Right renal pelvis (tissue), 4 donors: Measurements from ENCODE around the gene MTF2. TPM values are rescaled to one million over a fixed set of nuclear protein-coding genes. Genes with fewer than 3 reads are reported as not detected.

Experiments
- DNase-seq, 4 donors: peaks; one replicate each; pipeline ENCODE4 v3.0.0-alpha.2; 2013; ENCODE audit warnings: low read depth in 4 of 4, low spot score in 3 of 4, missing footprints in 1 of 4
- polyA plus RNA-seq, 4 donors: library from polyadenylated mRNA; unstranded; fragments of 120-200 nt; gene quantifications; one replicate each; pipeline ENCODE4 v1.2.1, GENCODE V29; 2013; ENCODE audit not compliant: insufficient read length in 4 of 4

The MTF2 gene
- polyA plus RNA-seq, 4 donors, result 39.2 to 51.2 (median 45.9) TPM

GRCh38 chr1:93081716-93082115 lies 2.6 kb downstream of the MTF2 start:
- no peak for DNase-seq

GRCh38 chr1:93082313-93082712 lies 3.2 kb downstream of the MTF2 start:
- no peak for DNase-seq

DNA sequence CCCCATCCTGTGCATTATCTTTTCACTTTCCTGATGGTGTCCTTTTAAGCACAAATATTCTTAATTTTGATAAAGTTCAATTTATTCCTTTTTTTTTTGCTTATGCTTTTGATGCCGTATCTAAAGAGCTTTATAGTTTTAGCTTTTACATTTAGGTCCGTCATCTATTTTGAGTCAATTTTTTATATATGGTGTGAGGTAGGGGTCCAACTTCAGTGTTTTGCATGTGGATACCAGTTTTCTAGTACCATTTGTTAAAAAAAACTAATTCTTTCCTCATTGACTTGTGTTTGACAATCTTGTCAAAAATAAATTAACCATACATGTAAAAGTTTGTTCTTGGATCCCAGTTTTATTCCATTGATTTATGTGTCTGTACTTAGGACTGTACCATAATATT lies 4.9 kb downstream of the MTF2 start:
- DNase-seq, result no peak

DNA sequence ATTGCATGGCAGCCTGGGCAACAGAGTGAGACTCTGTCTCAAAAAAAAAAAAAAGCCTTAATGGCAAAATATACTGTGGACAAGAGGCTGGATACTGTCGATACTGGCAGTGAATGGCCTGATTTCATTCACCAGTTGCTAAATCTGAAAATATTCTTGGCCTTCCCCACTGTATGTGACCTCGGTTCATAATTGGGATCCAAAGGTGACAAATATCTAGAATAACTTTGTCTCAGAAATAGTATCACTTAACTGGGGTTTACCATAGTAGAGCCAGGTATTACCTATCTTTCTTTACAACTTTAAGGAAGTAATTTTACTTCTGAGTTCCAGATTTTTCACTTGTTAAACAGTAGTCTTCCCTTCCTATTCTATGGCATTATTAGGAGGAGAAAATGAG lies 8.4 kb downstream of the MTF2 start:
- DNase-seq, result no peak

DNA sequence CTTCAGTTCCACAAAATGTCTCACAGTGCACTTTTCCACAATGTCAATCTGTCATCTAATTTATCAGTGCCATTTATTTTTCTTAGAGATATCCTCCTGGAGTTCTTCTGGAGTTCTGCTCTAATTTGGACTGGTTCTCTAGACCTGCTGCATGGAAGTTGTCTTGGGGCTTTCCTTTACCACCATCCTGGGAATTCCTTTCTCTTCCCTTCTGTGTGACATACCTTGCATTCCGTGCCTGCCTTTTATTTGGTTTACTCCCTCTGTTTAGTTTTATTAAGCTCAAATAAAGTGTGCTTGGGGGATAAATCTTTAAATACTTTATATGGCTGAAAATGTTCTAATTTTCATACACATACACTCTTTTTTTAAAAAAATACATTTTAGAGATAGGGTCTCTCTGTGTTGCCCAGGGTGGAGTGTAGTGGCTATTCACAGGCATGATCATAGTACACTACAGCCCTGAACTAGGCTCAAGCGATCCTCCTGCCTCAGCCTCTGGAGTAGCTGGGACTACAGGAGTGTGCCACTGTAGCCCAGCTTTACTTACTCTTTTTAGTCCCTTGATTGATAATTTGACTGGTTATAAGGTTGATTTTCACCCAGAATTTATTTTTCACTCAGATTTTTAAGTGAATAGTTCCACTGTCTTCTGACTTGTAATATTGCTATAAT lies 14.4 kb downstream of the MTF2 start:
- no peak for DNase-seq

DNA sequence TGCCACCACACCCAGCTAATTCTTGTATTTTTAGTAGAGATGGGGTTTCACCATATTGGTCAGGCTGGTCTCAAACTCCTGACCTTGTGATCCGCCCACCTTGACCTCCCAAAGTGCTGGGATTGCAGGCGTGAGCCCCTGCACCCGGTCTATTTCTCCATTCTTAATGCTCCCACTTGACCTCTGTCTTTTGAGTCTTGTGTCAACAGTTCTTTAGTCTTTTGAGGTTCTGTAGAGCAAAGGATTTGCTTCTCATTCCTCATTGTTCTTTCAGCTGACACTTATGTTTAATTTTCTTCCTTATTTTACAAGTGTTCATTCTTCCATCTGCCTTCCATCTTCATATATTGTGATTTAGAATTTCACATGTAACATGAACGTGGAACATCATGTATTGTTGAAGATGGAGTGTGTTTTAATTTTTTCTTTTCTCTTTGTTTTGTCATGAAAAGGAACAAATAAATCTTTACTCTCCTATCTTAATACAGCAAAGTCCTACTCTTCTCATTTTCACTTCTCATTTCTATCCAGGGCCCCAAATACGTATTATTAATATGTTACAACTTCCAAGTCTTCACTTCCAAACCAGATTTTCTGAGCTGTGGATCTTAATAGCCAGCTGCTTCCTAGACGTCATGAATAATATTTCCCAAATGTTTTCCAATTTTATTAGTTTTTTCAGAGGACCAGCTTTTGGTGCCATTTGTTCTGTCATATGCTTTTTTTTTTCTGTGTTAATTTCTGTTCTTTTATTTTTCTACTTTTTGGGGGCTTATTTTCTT lies 16.9 kb downstream of the MTF2 start:
- no peak for DNase-seq

DNA sequence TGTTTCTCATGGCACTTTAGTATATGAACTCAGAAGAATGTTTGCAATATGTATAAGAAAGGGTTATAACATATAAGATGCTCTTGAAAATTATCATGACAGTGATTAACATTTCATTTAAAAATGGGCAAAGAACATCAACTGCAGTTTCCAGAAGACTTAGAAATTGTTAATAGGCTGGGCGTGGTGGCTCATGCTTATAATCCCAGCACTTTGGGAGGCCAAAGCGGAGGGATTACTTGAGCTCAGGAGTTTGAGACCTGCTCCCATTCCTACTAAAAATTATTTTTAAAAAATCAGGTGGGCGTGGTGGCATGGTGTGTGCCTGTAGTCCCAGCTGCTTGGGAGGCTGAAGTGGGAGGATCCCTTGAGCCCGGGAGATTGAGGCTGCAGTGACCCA lies 23.1 kb downstream of the MTF2 start:
- no peak for DNase-seq

- DNase-seq, result no peak
Observed at GRCh38 chr1:93106226-93106625, 27.1 kb downstream of the MTF2 start.

DNA sequence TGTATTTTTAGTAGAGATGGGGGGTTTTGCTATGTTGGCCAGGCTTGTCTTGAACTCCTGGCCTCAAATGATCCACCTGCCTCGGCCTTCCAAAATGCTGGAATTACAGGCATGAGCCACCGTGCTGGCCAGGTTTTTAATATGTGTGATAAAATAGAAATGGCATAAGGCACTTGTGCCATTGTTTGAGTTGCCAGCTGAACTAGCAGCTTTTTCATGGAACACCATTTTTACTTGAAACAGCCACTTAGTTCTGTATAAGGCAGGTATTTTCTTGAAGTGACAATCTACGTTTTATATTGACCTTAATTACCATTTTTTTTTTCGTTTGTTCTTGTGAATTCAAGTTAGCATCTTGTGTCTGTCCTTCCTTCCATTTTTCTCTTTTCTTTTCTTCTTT lies 28.3 kb downstream of the MTF2 start:
- DNase-seq, result no peak

DNA sequence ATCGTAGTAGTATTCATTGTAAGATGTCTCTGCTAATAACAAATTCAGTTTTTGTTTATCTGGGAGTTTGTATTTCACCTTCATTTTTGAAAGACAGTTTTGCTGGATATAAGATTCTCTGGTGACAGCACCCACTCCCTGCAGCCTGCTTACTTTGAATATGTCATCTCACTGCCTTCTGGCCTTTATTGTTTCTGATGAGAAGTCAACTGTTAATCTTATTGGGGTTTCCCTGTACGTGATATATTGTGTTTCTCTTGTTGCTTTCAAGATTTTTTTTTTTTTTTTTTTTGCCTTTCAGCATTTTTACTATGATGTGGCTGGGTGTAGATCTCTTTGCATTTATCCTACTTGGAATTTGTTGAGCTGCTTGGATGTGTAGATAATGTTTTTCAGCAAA lies 29.3 kb downstream of the MTF2 start:
- DNase-seq, result no peak

GRCh38 chr1:93109578-93109977 lies 30.5 kb downstream of the MTF2 start:
- DNase-seq, result no peak

- DNase-seq, result no peak
Observed at GRCh38 chr1:93111065-93111464, 32.0 kb downstream of the MTF2 start.

- DNase-seq, result no peak
Observed at GRCh38 chr1:93111561-93111960, 32.5 kb downstream of the MTF2 start.

DNA sequence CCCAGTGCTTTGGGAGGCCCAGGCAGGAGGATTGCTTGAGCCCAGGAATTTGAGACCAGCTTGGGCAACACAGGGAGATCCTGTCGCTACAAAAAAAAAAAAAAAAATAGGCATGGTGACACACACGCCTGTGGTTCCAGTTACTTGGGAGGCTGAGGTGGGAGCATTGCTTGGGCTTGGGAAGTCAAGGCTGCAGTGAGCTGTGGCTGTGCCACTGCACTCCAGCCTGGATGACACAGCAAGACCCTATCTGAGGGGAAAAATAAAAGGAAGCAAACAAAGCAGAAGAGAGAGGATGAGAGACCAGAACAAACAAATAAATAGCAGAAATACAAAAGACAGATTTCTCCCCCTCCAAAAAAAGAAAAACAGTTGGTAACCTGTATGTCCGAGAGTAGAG lies 34.0 kb downstream of the MTF2 start:
- DNase-seq, result no peak

GRCh38 chr1:93114391-93114790 lies 35.3 kb downstream of the MTF2 start:
- DNase-seq, result no peak

GRCh38 chr1:93120614-93121013 lies 41.5 kb downstream of the MTF2 start:
- no peak for DNase-seq

DNA sequence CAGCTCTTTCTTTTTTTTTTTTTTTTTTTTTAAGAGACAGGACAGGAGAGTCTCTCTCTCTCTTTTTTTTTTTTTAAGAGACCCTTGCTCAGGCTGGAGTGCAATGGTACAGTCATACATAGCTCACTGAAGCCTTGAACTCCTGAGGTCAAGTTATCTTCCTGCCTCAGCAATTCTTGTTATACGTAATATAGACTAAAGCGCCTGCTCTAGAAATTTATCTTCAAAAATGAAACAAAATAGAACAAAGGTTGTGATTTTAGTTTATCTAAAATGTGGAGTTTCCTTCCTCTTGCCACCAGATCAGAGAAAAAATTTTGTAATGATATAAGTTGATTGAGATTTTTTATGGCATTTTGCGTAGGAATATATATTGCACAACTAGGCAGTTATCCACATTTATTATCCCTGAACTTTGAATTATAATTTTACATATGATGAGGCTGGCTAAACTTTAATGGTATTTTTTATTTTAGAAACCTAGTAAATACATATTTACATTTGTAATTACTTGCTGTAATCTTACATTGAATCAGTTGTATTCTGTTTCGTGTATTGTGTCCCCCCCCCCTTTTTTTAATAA lies 44.2 kb downstream of the MTF2 start:
- DNase-seq, result no peak

DNA sequence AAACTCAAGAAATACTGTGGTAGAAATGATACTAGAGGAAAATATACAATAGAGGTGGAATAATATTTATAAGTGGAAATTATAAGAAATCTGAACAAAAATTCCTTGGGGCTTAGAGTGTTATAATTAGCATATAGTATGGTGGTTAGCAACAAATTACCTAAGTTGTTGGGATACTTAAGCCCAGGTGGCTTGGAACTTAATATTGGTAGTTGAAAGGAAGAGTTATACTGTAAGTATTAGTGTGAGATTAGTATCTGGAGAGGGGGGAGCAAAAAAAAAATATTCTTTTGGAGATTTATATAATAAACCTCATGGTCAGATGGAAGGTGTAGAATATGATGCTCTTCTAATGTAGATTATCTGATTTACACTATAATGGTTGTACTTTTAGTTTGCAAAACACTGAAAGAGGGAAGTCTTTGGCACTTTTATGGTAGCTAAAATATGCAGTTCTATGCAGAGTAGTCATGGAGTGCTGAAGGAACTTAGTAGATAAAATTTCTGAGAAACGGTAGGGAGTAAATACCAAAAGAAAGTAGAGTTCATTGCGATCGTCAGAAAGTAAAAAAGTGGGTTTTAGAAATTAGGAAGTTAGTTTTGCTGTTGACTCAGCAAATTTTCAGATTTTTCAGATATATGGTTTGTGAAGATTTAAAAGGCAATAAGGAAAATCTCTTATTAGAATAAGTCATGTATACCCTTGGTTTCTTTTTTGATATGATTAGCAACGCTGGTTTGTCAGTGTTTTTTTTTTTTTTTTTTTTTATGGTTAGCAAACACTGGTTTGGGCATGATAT lies 45.7 kb downstream of the MTF2 start:
- DNase-seq, result no peak

DNA sequence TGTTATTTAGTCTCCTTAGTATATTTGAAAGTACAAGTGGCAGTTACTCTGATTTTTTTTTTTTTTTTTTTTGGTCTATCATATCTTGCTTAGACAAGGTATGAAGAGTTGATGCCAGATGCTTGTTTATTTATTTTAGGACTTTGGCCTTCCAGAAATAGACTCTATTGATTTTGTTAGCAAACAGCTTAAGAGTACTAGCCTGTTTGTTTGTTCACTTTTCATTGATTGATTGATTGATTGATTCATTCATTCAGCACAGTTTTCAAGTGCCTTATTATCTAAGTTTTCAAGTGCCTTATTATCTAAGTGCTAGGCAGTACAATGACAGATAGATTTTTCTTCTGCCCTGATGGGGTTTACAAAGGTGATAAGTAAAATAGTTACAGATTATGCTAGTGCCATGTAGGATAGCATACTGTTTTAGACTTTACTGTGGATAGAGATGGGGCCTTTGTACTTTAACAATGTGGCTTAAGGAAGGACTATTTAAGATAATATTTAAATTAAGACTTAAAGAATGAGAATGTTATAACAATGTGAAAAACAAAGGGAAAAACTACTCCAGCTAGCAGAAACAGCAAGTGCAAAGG lies 50.5 kb downstream of the MTF2 start:
- DNase-seq, result no peak

DNA sequence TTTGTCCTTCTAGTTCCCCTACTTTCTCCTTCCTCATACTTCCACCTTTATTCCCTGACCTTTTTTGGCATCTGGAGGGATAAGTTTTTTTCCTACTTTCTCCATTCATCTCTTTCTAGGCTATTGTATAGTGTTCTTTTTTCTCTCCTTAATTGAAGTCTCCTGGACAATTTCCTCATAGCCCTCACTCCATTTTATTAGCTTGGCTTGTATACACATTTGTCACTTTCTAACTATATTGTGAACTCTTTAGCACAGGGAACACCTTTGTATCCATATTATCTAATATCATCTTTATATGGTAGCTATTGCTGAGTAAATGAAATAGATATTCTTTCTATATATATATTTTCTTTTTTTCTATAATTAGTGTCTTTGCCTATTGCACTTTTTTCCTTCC lies 53.6 kb downstream of the MTF2 start:
- no peak for DNase-seq

- DNase-seq, result no peak
Observed at GRCh38 chr1:93136445-93136844, 57.4 kb downstream of the MTF2 start.
